IMR-90 (cell line): ENCODE data around the gene KIF5C. TPM values are rescaled to one million over a fixed set of nuclear protein-coding genes. Genes with fewer than 3 reads are reported as not detected.

Source experiments
- ATAC-seq: fragments of 200-7000 bp; cut with Tn5 transposase; 2 replicates; pipeline ENCODE4 v1.9.1; 2020; ENCODE audit warnings: low read depth, mild to moderate bottlenecking, moderate library complexity
- BruUV-seq: library from RNA; stranded (reverse); fragments of 400-500 nt; replicated peaks from 2 replicates; lab custom pipeline; 2021; lab: Mats Ljungman, UMichigan
- CTCF ChIA-PET: fragments of 300-600 bp; formaldehyde crosslinking; extraction: SDS; loops from one replicate; lab custom pipeline; 2021; ENCODE audit warnings: antibody characterized with exemption; lab: Yijun Ruan, JAX
- POLR2A ChIA-PET: fragments of 300-600 bp; sonication (Branson Sonifier 250); formaldehyde crosslinking; loops from one replicate; lab custom pipeline; 2022; ENCODE audit warnings: antibody characterized with exemption; ENCODE audit not compliant: unreplicated experiment; lab: Charles Lee
- DNase-seq: peaks from one replicate; pipeline ENCODE4 v3.0.0; 2013
- H2AFZ ChIP-seq: replicated peaks from 2 replicates; pipeline ENCODE3; 2013; ENCODE audit warnings: low read length, mild to moderate bottlenecking; ENCODE audit not compliant: poor library complexity
- H2AK5ac ChIP-seq: 2 replicates; pipeline ENCODE4 v1.6.1; 2013; ENCODE audit warnings: low read depth, low read length, inconsistent platforms
- H2AK9ac ChIP-seq: replicated peaks from 2 replicates; pipeline ENCODE3; 2013; ENCODE audit warnings: mild to moderate bottlenecking, low read depth, low read length, moderate library complexity; ENCODE audit not compliant: poor library complexity
- H2BK120ac ChIP-seq: 2 replicates; pipeline ENCODE4 v1.6.1; 2013; ENCODE audit warnings: low read depth, low read length, inconsistent platforms
- H2BK15ac ChIP-seq: 3 replicates; pipeline ENCODE4 v1.6.1; 2013; ENCODE audit warnings: low read depth, low read length, inconsistent platforms
- H2BK20ac ChIP-seq: 2 replicates; pipeline ENCODE4 v1.6.1; 2013; ENCODE audit warnings: low read depth, mild to moderate bottlenecking, inconsistent platforms, low read length, moderate library complexity
- H2BK5ac ChIP-seq: 2 replicates; pipeline ENCODE4 v1.6.1; 2013; ENCODE audit warnings: mild to moderate bottlenecking, low read depth, low read length, inconsistent platforms; ENCODE audit not compliant: poor library complexity, severe bottlenecking
- H3K14ac ChIP-seq: replicated peaks from 2 replicates; pipeline ENCODE4 v1.6.1; 2013; ENCODE audit warnings: low read depth, low read length, inconsistent platforms
- H3K18ac ChIP-seq: 2 replicates; pipeline ENCODE4 v1.6.1; 2013; ENCODE audit warnings: low read depth, low read length, control low read depth
- H3K23ac ChIP-seq: 2 replicates; pipeline ENCODE4 v1.6.1; 2013; ENCODE audit warnings: low read depth, low read length, inconsistent platforms
- H3K27ac ChIP-seq: 2 replicates; pipeline ENCODE4 v1.5.1; 2013; ENCODE audit warnings: mild to moderate bottlenecking, control low read depth, low read length; ENCODE audit not compliant: insufficient read depth
- H3K27me3 ChIP-seq: 2 replicates; pipeline ENCODE4 v1.6.1; 2013; ENCODE audit warnings: low read length; ENCODE audit not compliant: control insufficient read depth, insufficient read depth
- H3K36me3 ChIP-seq: 2 replicates; pipeline ENCODE4 v1.6.1; 2013; ENCODE audit warnings: low read length, mixed read lengths; ENCODE audit not compliant: control insufficient read depth, insufficient read depth
- H3K4ac ChIP-seq: 2 replicates; pipeline ENCODE4 v1.6.1; 2013; ENCODE audit warnings: low read depth, low read length, inconsistent platforms
- H3K4me1 ChIP-seq: 2 replicates; pipeline ENCODE4 v1.6.1; 2013; ENCODE audit warnings: low read length, mixed read lengths; ENCODE audit not compliant: control insufficient read depth, insufficient read depth
- H3K4me2 ChIP-seq: 2 replicates; pipeline ENCODE4 v1.6.1; 2013; ENCODE audit warnings: low read depth, mild to moderate bottlenecking, control low read depth, low read length, moderate library complexity
- H3K4me3 ChIP-seq: 2 replicates; pipeline ENCODE4 v1.5.1; 2013; ENCODE audit warnings: low read depth, mild to moderate bottlenecking, control low read depth, low read length, moderate library complexity; ENCODE audit not compliant: insufficient read depth
- H3K56ac ChIP-seq: 2 replicates; pipeline ENCODE4 v1.6.1; 2013; ENCODE audit warnings: low read length, inconsistent platforms; ENCODE audit not compliant: insufficient read depth; ENCODE audit errors: extremely low read depth
- H3K79me1 ChIP-seq, 2 experiments: 2 replicates each; pipeline ENCODE4 v1.6.1; 2013; ENCODE audit warnings: low read length in 2 of 2, inconsistent platforms in 1 of 2, low read depth in 1 of 2
- H3K9ac ChIP-seq: 2 replicates; pipeline ENCODE4 v1.6.1; 2013; ENCODE audit warnings: low read depth, low read length, control low read depth
- H3K9me1 ChIP-seq: 2 replicates; pipeline ENCODE4 v1.6.1; 2013; ENCODE audit warnings: low read length, inconsistent platforms; ENCODE audit not compliant: insufficient read depth
- H3K9me3 ChIP-seq: 2 replicates; pipeline ENCODE4 v1.6.1; 2013; ENCODE audit warnings: low read length; ENCODE audit not compliant: control insufficient read depth, insufficient read depth
- H4K20me1 ChIP-seq: 2 replicates; pipeline ENCODE4 v1.6.1; 2013; ENCODE audit warnings: low read length, inconsistent platforms; ENCODE audit not compliant: insufficient read depth
- H4K5ac ChIP-seq: 2 replicates; pipeline ENCODE4 v1.6.1; 2013; ENCODE audit warnings: mild to moderate bottlenecking, low read depth, low read length, control low read depth
- H4K8ac ChIP-seq, 2 experiments: 2 replicates each; pipeline ENCODE4 v1.6.1; 2013; ENCODE audit warnings: low read depth in 2 of 2, low read length in 2 of 2, control low read depth in 1 of 2, inconsistent platforms in 1 of 2
- H4K91ac ChIP-seq: 2 replicates; pipeline ENCODE4 v1.6.1; 2013; ENCODE audit warnings: low read depth, low read length, inconsistent platforms; ENCODE audit not compliant: insufficient read depth
- ELK1 ChIP-seq: fragments of 150-350 bp; IDR thresholded peaks from 2 replicates; pipeline ENCODE4 v1.6.1; 2016; ENCODE audit warnings: low read depth, mild to moderate bottlenecking, low read length, moderate library complexity, borderline replicate concordance
- POLR2A ChIP-seq: IDR thresholded peaks from 2 replicates; pipeline ENCODE4 v1.6.1; 2012; ENCODE audit warnings: mild to moderate bottlenecking, low read depth, low read length
- RAD21 ChIP-seq: IDR thresholded peaks from 2 replicates; pipeline ENCODE4 v1.6.1; 2012; ENCODE audit warnings: low read length, improper control_type of control experiment
- RCOR1 ChIP-seq: IDR thresholded peaks from 2 replicates; pipeline ENCODE4 v1.6.1; 2012; ENCODE audit warnings: mild to moderate bottlenecking, low read length, improper control_type of control experiment; ENCODE audit not compliant: insufficient replicate concordance
- SMC3 ChIP-seq: fragments of 150-350 bp; IDR thresholded peaks from 2 replicates; pipeline ENCODE4 v1.6.1; 2016; ENCODE audit warnings: low read depth, mild to moderate bottlenecking, antibody characterized with exemption, low read length, moderate library complexity
- WGBS, 2 experiments: methylation state at CpG; one replicate each; pipeline versions ENCODE4 v1.1.5 to v1.1.7; 2013; ENCODE audit warnings: missing lambda C conversion rate in 2 of 2; ENCODE audit not compliant: insufficient read length in 1 of 2; ENCODE audit errors: extremely low coverage in 2 of 2; 5-methylcytosine and 5-hydroxymethylcytosine counted together
- dilution Hi-C: fragments of 300-500 bp; cut with HindIII; formaldehyde crosslinking; loops from one replicate; pipeline ENCODE4 v1.14.3; 2018; ENCODE audit warnings: low sequenced_read_pairs; ENCODE audit not compliant: unreplicated experiment
- in situ Hi-C: fragments of 300-500 bp; cut with MboI; formaldehyde crosslinking; loops from 3 replicates; pipeline ENCODE4 v1.14.3; 2019; ENCODE audit warnings: low sequenced_read_pairs, inconsistent platforms, mixed read lengths
- intact Hi-C: fragments of 100-400 bp; cut with micrococcal nuclease; formaldehyde crosslinking; loops from 2 replicates; pipeline ENCODE4 v1.10.0; 2022
- polyA plus RNA-seq, 3 experiments: library from polyadenylated mRNA; depleted of rRNA; stranded (reverse); fragments of >200 nt; gene quantifications; 2 replicates each; pipeline ENCODE4 v1.2.3, GENCODE V29; 2012; ENCODE audit warnings: low replicate concordance in 1 of 3
- total RNA-seq: library from RNA; depleted of rRNA; stranded (reverse); fragments of >200 nt; gene quantifications from 2 replicates; pipeline ENCODE4 v1.2.3, GENCODE V29; 2012

Gene KIF5C
- total and polyA plus RNA-seq, 2 of the 4 experiments (the other 2 are of a cell fraction) = 0.10 to 0.18 TPM

GRCh38 chr2:148969659-148970061, 94.6 kb downstream of the KIF5C start:
- Histone ChIP-seq H2BK5ac (no peak overlapping the region), H3K9me3 (no peaks in the 10 kb centered on the region), H3K14ac (no peak overlapping the region), H3K4me3 (no peak overlapping the region), H2AFZ (no peak overlapping the region), H3K4me1 (no peaks in the 10 kb centered on the region), H3K4ac (no peak overlapping the region), H3K79me1 (no peaks in the 10 kb centered on the region), H2BK120ac (no peak overlapping the region), H3K18ac (no peak overlapping the region), H3K36me3 (no peaks in the 10 kb centered on the region), H4K20me1 (no peaks in the 10 kb centered on the region), H4K5ac (no peak overlapping the region), H2BK20ac (no peak overlapping the region), H3K4me2 (no peak overlapping the region), H3K9ac (no peak overlapping the region), H2AK5ac (no peak overlapping the region), H2AK9ac (no peak overlapping the region), H3K23ac (no peak overlapping the region), H3K9me1 (no peaks in the 10 kb centered on the region), H3K27me3 (peaks cover 4% of the 10 kb centered on the region), H3K27ac (no peak overlapping the region), H3K56ac (no peak overlapping the region), H4K91ac (no peak overlapping the region), H2BK15ac (no peak overlapping the region), H4K8ac (no peak overlapping the region)
- TF ChIP-seq SMC3 (no peak), RAD21 (no peak), RCOR1 (no peak), ELK1 (no peak), POLR2A (no peak)
- in situ Hi-C loops (loop anchor here (25.0 kb wide), 1 partner anchor 332 kb away; the partner anchor contains the start of gene EPC2), intact Hi-C loops (no loop called here), dilution Hi-C loops (no loop called here)
- ChIA-PET POLR2A (no interaction called here), CTCF (no interaction called here)
- no TSS peak for BruUV-seq
- 20% methylated on average over 1 of the region's 7 CpGs; no CpG with 5 or more reads in 1 of the 2 experiments for WGBS, 2 experiments
- DNase-seq (no peak), ATAC-seq (no peak)
